HG03045 (cell line): ENCODE measurements around the gene VIL1.
A peak's percentile ranks its signal among the peaks of the same experiment; 100 is the strongest.

Experiments used
- ATAC-seq: cut with Tn5 transposase; IDR thresholded peaks from one replicate; pipeline ENCODE4 v1.9.1; 2021; ENCODE audit warnings: mild to moderate bottlenecking, moderate library complexity; ENCODE audit not compliant: unreplicated experiment

The VIL1 gene

DNA sequence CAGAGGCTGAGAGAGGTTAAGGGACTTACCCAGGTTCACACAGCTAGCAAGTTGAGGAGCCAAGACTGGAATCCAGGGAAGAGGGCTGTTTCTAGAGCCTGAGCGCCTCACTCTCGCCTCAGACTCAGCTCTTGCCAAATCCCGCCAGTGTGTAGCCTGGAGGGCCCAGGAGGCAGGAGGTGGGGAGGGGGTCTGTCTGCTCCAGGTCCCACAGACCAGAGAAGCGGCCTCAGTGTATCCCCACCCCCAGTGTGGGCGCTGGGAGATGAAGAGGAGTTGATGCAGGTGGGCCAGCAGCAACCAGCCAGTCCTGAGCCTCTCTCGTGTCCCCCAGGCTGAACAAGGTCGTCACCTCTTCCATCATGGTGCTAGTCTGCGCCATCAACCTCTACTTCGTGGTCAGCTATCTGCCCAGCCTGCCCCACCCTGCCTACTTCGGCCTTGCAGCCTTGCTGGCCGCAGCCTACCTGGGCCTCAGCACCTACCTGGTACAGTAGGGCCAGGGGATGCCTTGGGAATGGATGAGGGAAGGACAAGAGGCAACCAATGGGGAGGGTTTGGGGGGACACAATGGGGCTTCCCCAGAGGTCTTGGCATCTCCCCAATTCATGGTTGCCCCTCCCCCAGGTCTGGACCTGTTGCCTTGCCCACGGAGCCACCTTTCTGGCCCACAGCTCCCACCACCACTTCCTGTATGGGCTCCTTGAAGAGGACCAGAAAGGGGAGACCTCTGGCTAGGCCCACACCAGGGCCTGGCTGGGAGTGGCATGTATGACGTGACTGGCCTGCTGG lies 24.4 kb upstream of the VIL1 start:
- no peak for ATAC-seq

DNA sequence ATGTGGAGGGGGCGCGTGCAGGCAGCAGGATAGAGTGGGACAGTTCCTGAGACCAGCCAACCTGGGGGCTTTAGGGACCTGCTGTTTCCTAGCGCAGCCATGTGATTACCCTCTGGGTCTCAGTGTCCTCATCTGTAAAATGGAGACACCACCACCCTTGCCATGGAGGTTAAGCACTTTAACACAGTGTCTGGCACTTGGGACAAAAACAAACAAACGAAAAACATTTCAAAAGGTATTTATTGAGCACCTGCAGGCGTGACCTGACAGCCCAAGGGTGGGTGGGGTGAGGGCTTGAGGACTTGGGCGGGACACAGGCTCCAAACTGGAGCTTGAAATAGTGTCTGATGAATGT lies 23.9 kb upstream of the VIL1 start:
- no peak for ATAC-seq

DNA sequence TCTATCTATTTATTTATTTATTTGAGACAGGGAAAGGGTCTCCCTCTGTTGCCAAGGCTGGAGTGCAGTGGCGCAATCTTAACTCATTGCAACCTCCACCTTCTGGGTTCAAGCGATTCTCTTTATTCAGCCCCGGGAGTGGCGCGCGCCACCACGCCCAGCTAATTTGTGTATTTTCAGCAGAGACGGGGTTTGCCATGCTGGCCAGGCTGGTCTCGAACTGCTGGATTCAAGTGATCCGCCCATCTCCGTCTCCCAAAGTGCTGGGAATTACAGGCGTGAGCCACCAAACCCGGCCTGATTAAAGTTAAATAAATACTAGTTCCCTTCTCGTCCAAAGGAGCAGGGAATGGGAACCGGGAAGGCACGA lies 23.5 kb upstream of the VIL1 start:
- ATAC-seq: no peak

DNA sequence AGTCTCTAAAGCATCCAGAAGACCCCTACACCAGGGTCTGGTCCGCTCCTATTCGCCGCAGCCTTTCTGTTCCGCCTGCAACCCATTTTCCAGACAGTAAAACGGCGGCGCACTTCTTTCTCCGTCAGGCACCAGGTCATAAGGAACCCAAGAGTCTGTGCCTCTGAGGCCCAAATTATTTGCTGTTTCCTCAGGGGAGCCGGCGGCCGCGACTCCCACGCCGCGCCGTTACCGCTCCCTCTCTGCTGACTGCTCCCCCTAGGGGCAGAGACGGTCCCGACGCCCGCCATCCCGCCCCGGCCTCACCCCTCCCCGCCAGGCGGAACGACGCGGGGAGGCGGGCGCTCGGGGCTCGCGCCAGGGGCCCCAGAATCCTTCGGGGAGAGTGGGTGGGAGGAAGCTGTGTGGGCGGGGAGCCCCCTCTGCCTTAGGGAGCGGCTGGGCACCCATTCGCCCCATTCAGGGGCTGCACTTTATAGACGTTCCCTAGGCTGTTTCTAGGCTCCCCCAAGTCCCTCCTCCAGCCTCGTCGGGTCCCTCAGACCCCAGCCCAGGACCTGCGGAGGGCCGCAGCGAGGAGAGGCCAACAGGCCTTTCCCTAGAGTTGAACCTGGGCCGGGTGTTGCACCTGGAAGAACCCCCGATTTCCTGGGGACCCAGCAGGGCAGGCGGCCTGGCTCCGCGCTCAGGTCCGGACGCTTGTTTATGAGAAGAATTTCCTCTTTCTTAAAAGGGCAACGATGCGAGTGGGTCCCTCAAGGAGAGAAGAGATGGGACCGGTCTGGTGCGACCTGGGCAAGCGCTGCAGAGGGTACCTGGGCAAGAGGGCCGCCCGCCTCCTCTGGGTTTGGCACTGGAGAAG lies 22.9 kb upstream of the VIL1 start:
- peak; percentile 39 for ATAC-seq

DNA sequence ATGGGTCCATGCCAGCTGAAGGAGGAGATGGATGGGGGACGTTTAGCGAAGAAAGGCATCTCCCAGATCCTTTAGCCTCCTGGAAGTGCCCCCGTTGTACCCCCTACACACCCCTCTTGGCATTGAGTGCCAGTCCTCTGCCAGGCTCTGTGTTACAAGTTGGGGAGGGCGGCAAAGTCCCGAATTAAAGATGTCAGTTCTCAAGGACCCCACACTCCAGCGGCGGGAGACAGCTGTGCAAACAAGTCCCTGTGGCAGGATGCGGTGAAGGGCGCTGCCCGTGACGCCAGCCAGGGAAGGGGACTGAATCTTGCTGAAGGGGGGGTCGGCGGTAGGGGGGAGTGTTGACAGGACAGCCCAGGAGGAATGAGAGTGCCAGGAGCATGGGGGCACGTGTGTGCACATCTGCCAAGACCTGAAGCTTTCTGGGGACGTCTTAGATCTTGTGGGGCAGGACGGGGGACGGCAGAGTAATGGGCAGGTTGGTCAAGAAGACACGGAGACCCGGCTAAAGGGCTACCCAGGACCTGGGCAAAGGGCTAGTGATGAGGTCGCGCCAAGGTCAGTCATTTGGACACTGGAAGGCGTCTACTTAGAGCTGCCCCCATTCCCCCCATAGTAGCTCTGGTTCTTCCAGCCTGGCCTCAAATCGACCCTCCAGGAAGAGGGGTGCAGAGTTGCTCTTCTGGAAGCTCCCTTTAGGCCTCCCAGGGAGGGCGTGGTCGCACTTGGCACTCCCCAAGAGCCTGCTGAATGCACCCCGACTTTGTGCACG lies 22.0 kb upstream of the VIL1 start:
- no peak for ATAC-seq

DNA sequence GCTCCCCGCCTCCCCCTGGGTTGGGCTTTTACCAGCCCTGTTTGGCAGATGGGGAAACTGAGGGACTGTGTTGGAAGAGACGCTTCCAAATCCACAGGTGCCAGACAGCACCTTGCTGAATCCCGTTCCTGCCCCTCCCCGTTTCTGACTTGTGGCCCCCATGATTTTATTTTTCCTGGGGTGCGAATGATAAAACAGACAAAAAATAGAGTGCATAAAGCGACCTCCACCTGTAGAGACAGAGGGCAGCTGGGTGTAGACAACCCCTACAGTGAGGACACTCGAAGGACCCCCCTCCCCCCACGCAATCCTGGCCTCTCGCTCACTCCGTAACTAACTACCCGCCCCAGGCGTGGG lies 21.5 kb upstream of the VIL1 start:
- ATAC-seq: no peak

DNA sequence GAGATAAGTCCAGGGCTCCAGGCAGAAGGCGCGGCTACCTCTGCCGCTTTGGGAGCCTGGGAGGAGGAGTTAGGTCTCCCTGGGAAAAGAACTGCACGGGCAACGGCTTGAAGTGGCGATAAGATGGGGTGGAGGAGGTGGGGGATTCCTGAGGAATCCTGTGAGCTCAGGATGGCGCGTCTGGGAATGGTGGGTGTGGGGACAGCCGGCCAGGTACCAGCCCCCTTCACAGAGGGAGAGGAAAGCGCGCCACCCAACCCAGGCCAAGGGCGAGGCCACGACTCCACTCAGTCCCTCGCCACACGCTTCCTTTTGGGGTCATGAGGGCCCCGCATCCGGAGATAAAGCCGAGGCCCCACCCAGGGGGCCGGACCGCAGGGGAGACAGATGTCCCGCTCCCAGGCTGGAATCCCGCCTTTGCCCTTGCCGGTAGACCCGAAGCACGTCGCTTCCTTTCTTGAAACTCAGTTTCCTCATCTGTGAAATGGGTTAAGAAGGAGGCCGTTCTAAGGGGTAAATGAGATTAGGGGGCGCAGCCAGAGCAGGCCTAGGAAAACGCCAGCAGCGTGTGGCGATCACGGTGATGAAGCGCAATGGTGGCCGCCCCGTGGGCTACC lies 21.0 kb upstream of the VIL1 start:
- peak; percentile 22 for ATAC-seq

DNA sequence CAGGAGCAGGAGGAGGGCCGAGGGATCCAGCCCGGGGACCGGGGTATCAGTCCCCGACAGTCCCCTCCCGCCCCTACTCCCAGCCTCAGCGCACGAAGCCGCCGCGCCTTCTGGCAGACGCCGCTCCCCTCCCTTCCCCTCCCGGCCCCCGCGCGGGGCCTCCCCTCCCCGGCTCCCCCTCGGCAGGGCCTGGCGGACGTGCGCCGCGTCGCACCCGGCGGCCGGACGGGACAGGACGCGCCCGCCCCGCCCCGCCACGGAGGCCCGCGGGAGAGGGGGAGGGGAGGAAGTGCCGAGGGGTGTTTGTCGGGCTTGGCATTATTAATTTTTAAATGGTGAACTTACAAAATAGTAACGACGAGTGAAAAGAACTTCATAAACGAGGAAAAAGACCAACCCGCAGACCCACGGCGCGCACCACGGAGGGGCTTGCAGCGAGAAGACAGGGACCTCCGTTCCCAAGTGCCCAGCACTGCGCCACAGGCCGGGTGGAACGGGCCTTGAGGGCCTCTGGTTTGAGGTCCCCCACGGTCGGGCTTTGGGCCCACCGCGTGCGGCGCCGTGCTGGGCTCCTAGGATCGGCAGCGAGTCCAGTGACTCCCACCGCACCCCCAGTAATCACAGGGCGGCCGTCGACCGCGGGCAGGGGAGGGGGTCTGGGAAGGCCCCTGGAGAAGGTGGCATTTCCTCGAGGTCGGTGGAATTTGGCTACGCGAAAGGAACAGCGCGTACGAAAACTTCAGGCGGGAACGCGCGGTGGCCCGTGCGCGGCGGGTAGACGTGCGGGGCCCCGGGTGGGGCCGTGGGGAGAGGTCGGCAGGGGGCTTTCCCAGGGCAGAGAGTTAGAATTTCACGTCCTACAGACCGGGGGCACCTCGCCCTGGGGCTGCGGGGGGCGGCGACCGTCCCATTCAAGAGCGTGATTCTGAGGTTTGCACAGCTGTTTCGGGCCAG lies 20.2 kb upstream of the VIL1 start:
- ATAC-seq: peak; percentile 26

DNA sequence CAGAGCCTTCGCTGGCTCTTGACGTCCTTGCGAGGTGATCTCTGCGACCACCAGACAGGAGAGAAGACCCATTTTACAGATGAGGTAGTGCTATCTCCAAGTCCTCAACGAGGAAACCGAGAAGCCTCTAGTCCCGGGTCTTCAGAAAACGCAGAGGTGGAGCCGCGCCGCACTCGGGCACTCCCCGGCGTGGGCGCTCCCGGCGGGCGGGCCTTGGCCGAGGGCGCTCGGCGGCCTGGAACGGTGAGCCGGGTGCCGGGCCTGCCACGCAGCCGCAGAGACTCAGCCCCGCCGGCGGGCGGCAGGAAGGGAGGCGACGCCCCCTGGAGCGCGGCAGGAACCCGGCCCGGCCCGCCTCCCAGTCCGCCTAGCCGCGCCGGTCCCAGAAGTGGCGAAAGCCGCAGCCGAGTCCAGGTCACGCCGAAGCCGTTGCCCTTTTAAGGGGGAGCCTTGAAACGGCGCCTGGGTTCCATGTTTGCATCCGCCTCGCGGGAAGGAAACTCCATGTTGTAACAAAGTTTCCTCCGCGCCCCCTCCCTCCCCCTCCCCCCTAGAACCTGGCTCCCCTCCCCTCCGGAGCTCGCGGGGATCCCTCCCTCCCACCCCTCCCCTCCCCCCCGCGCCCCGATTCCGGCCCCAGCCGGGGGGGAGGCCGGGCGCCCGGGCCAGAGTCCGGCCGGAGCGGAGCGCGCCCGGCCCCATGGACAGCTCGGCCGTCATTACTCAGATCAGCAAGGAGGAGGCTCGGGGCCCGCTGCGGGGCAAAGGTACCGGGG lies 19.3 kb upstream of the VIL1 start, which contains the start of gene CTDSP1:
Gene CTDSP1, plus strand, starts transcription at position 478 of the 776 bp plus-strand sequence. Its CDS starts 223 bp downstream, at position 701.
- ATAC-seq: peak; percentile 36

DNA sequence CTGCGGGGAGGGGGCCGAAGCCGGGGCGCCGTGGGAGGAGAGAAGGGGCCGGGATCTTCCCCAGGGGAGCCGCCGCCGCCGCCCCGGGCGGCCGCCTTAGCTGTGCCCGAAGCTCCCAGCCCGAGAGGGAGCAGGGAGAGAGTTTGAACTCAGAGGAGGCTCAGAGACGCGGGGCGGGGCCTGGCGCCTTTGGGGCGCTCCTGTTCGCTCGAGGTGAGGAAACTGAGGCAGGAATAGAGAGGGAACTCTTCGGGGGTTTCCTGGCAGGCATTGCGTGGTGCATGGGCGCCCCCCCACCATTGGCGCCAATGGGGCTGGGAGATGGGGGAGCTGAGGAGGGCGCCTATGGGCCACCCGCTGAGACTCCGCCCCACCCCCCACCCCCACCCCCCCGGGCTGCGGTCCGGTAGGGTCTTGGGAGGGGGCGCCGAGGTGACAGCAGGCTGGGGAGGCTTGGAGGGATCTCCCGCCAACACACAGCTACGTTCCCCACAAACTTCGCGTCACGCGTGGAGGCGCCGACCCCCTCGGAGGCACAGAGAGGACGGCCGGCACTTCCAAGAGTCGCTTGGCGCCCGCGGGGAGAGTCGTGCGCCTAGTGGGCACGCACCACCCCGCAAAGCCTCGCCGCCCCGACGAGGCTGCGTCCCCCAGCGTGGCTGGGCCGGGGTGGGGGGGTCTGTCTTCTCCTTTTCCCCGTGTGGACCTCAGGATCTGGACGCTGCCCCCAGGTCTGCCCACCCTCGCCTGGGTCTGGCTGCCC lies 18.6 kb upstream of the VIL1 start:
- no peak for ATAC-seq

DNA sequence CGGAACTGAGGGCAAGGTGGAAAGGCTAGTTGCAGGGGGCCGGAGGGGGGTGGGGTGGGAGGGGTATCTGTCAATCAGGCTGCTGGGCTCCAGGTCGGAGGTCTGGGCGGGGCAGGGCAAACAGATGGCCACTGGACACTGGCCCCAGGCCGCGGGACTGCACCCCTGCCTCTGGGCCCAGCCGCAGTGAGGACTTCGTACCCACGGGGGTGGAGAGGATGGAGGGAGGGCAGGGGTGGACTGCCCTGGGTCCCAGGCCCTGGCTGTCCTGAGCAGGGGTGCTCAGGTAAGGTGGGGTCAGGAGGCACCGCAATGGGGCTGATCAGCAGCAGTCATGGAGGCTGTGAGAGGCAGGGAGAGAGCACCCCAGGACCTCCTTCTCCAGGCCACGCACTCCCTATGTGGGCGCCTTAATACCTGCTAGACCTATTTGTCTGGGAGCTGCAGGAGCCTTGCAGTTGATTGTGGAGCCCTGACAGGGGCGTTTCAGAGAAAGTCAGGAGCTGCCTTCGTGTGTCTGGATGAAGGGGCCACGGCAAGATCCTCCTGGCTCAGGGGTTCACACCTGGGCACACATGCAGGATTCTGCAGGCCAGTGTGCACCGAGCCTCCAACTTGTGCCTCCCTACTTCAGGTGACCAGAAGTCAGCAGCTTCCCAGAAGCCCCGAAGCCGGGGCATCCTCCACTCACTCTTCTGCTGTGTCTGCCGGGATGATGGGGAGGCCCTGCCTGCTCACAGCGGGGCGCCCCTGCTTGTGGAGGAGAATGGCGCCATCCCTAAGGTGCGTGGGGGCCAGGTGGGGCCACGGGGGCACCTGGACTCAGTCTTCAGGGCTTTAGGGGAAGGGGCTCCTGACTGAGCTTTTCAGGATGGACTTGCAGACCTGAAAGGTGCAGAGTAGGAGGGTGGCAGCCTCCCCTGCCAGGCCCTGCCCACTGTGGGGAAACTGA lies 17.7 kb upstream of the VIL1 start:
- ATAC-seq: no peak

DNA sequence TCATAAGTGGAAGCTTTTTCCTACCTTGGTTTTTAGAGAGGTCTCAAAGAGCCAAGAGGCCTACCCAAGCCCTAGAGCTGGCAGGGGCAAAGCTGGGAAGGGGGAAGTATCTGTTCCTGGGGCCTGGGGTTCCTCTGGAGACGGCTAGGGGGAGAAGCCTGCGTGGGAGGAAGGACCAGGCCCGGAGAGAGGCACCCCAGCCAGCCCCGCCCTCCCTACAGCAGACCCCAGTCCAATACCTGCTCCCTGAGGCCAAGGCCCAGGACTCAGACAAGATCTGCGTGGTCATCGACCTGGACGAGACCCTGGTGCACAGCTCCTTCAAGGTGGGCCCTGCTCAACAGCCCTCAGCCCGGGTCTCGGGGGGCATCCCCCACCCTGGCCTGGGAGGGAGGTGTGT lies 17.0 kb upstream of the VIL1 start:
- ATAC-seq: no peak

DNA sequence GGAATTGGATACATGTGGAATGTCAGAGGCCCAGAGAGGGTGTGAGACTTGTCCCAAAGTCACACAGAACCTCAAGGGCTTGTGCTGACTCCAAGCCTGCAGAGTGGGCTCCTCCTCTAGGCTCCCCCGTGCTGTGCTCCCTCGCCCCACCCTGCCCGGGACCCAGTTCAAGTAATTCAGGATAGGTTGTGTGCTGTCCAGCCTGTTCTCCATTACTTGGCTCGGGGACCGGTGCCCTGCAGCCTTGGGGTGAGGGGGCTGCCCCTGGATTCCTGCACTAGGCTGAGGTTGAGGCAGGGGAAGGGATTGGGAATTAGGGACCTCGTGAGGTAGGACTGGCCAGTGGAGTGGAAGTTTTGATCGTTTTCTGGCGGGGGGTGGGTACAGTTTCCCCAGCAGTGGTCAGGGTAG lies 16.4 kb upstream of the VIL1 start:
- no peak for ATAC-seq

DNA sequence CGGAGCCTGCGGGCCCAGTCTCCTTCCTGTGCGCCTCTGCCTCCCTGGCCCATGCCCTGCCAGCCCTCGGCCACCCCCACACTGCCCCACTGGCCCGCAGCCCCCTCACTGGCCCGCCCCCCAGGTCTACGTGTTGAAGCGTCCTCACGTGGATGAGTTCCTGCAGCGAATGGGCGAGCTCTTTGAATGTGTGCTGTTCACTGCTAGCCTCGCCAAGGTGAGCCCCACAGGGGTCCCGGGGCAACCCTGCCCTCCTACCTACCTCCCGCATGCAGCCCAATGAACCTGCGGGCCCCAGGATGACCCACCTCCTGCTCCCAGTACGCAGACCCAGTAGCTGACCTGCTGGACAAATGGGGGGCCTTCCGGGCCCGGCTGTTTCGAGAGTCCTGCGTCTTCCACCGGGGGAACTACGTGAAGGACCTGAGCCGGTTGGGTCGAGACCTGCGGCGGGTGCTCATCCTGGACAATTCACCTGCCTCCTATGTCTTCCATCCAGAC lies 16.0 kb upstream of the VIL1 start:
- no peak for ATAC-seq

DNA sequence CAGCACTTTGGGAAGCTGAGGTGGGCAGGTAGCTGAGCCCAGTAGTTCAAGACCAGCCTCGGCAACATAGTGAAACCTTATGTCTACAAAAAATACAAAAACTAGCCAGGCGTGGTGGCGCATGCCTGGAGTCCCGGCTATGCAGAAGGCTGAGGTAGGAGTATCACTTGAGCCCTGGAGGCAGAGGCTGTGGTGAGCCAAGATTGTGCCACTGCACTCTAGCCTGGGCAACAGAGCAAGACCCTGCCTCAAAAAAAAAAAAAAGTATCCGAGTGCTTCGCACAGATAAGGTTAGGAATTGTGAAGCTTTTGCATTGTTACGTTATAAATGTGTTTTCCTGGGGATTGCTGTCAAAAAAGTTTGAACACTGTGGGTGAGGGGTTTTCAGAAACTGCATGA lies 15.1 kb upstream of the VIL1 start:
- ATAC-seq: no peak

DNA sequence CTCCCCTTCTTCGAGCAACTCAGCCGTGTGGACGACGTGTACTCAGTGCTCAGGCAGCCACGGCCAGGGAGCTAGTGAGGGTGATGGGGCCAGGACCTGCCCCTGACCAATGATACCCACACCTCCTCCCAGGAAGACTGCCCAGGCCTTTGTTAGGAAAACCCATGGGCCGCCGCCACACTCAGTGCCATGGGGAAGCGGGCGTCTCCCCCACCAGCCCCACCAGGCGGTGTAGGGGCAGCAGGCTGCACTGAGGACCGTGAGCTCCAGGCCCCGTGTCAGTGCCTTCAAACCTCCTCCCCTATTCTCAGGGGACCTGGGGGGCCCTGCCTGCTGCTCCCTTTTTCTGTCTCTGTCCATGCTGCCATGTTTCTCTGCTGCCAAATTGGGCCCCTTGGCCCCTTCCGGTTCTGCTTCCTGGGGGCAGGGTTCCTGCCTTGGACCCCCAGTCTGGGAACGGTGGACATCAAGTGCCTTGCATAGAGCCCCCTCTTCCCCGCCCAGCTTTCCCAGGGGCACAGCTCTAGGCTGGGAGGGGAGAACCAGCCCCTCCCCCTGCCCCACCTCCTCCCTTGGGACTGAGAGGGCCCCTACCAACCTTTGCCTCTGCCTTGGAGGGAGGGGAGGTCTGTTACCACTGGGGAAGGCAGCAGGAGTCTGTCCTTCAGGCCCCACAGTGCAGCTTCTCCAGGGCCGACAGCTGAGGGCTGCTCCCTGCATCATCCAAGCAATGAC lies 14.4 kb upstream of the VIL1 start:
- no peak for ATAC-seq
